ENCODE measurements around the gene NTNG1. TPM values are rescaled to one million over a fixed set of nuclear protein-coding genes. Genes with fewer than 3 reads are reported as not detected.

The NTNG1 gene
- total RNA-seq, 1 experiment from 2014 or later: 1.5 TPM

DNA sequence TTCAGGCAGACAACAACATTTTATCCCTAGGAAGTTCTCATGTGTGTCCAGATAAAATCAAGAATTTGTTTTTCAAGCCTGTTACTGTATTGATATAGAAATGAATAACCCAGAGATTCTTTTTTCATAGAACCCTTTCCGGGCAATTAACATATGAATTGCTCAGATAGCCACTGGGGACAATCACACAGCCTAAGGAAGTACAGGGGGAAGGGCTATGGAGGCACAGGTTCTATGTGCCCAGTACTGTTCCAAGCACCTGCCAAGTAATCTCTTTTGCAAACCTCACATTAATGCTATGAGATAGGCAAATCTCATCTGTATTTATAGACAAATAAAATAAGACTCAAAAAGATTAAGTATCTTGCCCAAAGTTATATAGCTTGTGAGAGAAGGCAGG lies 84.9 kb downstream of the NTNG1 start:
- Histone ChIP-seq H3K23me2 (ENCODE audit: insufficient read length, low read depth, low read length, poor library complexity, severe bottlenecking) (no peaks in the 10 kb centered on the region), H4K91ac (ENCODE audit: insufficient read length, low read depth, low read length) (no peak overlapping the region), H2AK5ac (ENCODE audit: insufficient read length, low read length) (no peak overlapping the region), H3K9ac (ENCODE audit: extremely low read depth, insufficient read length, low read length) (no peak overlapping the region), H3K4ac (ENCODE audit: low read depth, low read length) (no peak overlapping the region), H3K27ac (ENCODE audit: insufficient read length, low read depth, low read length) (no peak overlapping the region), H3K79me1 (ENCODE audit: insufficient read depth, low read depth, low read length, poor library complexity, severe bottlenecking) (no peaks in the 10 kb centered on the region), H3K23ac (ENCODE audit: insufficient read length, low read depth, low read length) (no peak overlapping the region), H3K4me2 (ENCODE audit: insufficient read depth, insufficient read length, low read length) (no peak overlapping the region), H3K14ac (ENCODE audit: insufficient read depth, low read length) (no peak overlapping the region), H2BK120ac (ENCODE audit: low read depth, low read length, poor library complexity, severe bottlenecking) (no peak overlapping the region), H3K18ac (ENCODE audit: insufficient read length, low read depth, low read length) (no peak overlapping the region), H2BK5ac (ENCODE audit: insufficient read length, low read length) (no peak overlapping the region), H4K8ac (replicated peaks; ENCODE audit: insufficient read length, low read depth, low read length) (no peak overlapping the region), H3T11ph (ENCODE audit: low read length) (no peak overlapping the region), H3K9me3 (ENCODE audit: control insufficient read depth, low read depth, low read length) (no peaks in the 10 kb centered on the region), H2BK15ac (ENCODE audit: low read depth, low read length) (no peak overlapping the region), H2BK20ac (ENCODE audit: low read depth, low read length, poor library complexity, severe bottlenecking) (no peak overlapping the region), H4K5ac (ENCODE audit: insufficient read length, low read depth, low read length) (no peak overlapping the region), H3K4me1 (ENCODE audit: insufficient read depth, low read length) (peaks cover 9% of the 10 kb centered on the region), H3K79me2 (ENCODE audit: insufficient read depth, low read length) (no peaks in the 10 kb centered on the region), H3K56ac (ENCODE audit: insufficient read length, low read depth, low read length) (no peak overlapping the region), H2AFZ (ENCODE audit: low read length) (no peak overlapping the region), H3K27me3 (ENCODE audit: insufficient read depth, low read length) (no peaks in the 10 kb centered on the region), H4K20me1 (ENCODE audit: control insufficient read depth, insufficient read depth, insufficient read length) (no peaks in the 10 kb centered on the region), H2BK12ac (ENCODE audit: insufficient read length, low read depth, low read length) (no peak overlapping the region)
- TF ChIP-seq, protein P1, sequence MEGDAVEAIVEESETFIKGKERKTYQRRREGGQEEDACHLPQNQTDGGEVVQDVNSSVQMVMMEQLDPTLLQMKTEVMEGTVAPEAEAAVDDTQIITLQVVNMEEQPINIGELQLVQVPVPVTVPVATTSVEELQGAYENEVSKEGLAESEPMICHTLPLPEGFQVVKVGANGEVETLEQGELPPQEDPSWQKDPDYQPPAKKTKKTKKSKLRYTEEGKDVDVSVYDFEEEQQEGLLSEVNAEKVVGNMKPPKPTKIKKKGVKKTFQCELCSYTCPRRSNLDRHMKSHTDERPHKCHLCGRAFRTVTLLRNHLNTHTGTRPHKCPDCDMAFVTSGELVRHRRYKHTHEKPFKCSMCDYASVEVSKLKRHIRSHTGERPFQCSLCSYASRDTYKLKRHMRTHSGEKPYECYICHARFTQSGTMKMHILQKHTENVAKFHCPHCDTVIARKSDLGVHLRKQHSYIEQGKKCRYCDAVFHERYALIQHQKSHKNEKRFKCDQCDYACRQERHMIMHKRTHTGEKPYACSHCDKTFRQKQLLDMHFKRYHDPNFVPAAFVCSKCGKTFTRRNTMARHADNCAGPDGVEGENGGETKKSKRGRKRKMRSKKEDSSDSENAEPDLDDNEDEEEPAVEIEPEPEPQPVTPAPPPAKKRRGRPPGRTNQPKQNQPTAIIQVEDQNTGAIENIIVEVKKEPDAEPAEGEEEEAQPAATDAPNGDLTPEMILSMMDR (conservative IDR thresholded peaks at IDR 0.05): no peak
- no CpG with 5 or more reads among the region's 1 CpG for WGBS (ENCODE audit: extremely low coverage, insufficient read length, low lambda C conversion rate)
- H3K9me3 Mint-ChIP-seq: no peaks in the 10 kb centered on the region
- peaks cover 25 to 28% of the 10 kb centered on the region in 2 experiments for H3K4me1 Mint-ChIP-seq
- H3K27ac Mint-ChIP-seq: no peak overlapping the region
- no peak overlapping the region for H3K4me3 Mint-ChIP-seq
- no peaks in the 10 kb centered on the region for H3K36me3 Mint-ChIP-seq (ENCODE audit: insufficient read depth in 1 of 3, low read depth in 3 of 3)
- no peak for DNase-seq
- no peaks in the 10 kb centered on the region for H3K27me3 Mint-ChIP-seq (ENCODE audit: low read depth)
